ENCODE results near the gene YOD1.

- TF ChIP-seq, protein P1, sequence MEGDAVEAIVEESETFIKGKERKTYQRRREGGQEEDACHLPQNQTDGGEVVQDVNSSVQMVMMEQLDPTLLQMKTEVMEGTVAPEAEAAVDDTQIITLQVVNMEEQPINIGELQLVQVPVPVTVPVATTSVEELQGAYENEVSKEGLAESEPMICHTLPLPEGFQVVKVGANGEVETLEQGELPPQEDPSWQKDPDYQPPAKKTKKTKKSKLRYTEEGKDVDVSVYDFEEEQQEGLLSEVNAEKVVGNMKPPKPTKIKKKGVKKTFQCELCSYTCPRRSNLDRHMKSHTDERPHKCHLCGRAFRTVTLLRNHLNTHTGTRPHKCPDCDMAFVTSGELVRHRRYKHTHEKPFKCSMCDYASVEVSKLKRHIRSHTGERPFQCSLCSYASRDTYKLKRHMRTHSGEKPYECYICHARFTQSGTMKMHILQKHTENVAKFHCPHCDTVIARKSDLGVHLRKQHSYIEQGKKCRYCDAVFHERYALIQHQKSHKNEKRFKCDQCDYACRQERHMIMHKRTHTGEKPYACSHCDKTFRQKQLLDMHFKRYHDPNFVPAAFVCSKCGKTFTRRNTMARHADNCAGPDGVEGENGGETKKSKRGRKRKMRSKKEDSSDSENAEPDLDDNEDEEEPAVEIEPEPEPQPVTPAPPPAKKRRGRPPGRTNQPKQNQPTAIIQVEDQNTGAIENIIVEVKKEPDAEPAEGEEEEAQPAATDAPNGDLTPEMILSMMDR (conservative IDR thresholded peaks at IDR 0.05): no peak
- TF ChIP-seq EZH2 (IDR thresholded peaks at IDR 0.05; ENCODE audit: low read depth): no peak
These were observed 24.9 kb downstream of the YOD1 start for GRCh38 chr1:207026104-207026534.

Data from PC-9 (cell line).